Stimulated activated CD4-positive, alpha-beta T cell treated with anti-CD3 and anti-CD28 coated beads, Interleukin-2, amount 100 ng/mL, for 24 hours (primary cell): ENCODE data around the gene PNKP.
A peak's percentile ranks its signal among the peaks of the same experiment; 100 is the strongest.
"Not testable (repeated sequence)": the region's sequence is repeated elsewhere in the genome, so short reads cannot be mapped to it uniquely, and the experiment has no call there.

Experiments used
- DNase-seq, 2 donors: peaks; one replicate each; pipeline ENCODE4 v3.0.0-alpha.2; 2020

Gene PNKP

DNA sequence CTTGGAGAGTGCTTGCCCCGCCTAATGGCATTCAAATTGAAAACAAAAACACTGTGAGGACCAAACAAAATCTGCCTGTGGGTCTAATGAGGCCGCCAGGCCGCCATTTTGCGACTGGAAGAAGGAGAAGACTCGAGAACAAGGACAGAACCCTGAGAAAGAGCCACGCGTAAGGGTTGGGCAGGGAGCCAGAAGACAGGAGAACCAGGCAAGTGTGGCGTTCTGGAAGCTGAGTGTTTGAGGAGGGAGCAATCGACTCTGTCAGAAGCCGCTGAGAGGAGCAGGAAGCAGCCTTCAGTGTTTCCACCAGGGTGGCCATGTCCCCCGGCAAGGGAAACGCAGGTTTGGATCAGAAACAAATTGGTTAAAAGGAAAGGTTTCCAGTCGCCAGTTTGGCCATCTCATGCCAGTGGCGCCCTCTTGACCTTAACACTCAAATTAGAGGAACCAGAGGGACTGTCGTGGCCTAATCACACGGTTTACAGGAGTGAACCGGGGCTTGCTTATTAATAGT is 26.6 kb downstream of the PNKP start:
- DNase-seq, result no peak

DNA sequence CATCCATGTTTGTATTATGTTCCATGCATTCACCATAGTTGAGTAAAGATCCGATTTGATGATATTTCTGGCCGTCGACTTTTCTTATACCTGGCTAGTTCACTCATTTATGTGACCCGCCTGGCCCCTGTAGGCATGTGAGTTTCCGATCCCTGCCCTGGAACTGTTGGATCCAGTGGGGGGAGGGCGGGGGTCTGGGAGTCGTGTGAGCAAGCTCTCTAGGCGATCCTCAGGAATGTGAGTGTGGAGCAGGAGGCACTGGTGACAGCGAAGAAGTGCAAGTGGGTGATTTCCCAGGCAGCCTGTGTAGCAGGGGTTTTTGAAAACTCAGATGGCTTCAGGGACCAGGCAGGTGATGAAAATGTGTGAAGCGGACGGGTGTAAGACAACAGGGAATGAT is 27.1 kb downstream of the PNKP start:
- no peak for DNase-seq

DNA sequence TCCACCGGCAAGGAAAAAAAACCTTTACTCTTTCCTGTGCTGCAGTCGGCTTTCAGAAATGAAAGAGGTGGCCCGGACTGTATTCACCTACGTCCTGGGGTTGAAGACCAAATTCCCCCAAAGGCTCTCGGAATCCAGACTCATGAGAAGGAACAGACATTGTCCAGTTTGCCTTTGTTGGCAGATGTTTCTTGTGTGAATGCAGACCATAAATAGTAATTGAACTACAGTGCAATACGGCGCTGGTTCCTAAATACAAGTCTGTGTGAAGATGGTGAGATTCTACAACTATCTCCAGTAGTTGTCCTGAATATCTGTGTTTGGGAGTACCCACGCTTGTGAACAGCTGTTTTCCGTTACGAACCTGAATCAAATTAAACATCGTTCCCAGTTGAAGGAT is 27.7 kb downstream of the PNKP start:
- DNase-seq, result no peak

GRCh38 chr19:49838885-49839588 is 28.3 kb downstream of the PNKP start:
- DNase-seq, result no peak

- no peak for DNase-seq
These were observed 30.0 kb downstream of the PNKP start for GRCh38 chr19:49837425-49837824.

DNA sequence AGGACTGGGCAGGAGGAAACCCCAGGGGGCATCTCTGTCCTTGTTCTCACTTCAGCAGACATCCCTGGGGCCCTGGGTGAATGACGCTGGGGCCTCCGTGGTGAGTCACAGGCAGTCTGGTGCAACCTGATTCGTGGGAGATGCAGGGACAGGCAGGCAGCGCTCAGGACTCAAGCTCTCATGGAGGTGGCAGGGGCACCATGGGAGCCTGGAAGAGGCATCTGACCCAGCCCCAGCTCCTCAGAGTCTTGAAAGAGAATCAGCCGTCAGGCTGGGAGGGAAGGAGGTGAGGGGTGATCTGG is 30.4 kb downstream of the PNKP start:
- DNase-seq, result no peak

GRCh38 chr19:49836176-49837008 is 31.0 kb downstream of the PNKP start:
- DNase-seq, result no peak

- DNase-seq, result no peak
These were observed 31.8 kb downstream of the PNKP start for GRCh38 chr19:49835562-49835961.

DNA sequence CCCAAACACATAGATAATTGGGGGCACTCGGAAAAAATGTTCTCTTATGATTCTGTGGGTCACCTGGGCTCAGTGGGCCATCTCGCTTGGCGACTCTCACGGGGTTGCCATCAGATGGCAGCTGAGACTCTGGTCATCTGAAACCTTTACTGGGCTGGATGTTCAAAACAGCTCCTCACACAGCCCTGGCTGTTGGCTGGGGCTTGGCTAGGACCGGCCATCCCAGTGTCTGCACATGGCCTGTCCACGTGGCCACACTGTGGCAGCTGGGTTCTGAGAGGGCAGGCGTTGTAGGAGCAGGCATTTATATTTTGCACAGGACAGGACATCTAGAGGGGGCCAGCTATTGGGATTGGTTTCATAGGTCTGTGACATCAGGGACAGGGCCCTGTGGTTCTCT is 33.8 kb downstream of the PNKP start:
- no peak for DNase-seq

DNA sequence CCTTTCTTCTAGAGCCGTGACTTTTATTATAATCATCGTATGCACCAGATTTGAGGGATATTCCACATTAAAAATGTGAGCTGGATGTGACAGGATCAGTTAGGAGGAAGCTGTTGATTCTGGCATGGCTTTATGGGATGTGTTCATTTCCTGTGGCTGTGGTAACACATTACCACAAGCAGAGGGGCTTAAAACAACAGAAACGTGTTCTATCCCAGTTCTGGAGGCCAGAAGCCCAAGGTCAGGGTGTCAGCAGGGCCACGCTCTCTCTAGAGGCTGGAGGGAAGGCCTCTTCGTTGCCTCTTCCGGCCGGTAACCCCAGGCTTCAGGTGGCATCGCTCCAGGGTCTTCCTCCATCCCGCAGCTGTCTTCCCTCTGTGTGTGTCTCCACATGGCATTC is 34.8 kb downstream of the PNKP start:
- DNase-seq, result no peak

GRCh38 chr19:49831592-49831991 is 35.8 kb downstream of the PNKP start:
- DNase-seq, result no peak

DNA sequence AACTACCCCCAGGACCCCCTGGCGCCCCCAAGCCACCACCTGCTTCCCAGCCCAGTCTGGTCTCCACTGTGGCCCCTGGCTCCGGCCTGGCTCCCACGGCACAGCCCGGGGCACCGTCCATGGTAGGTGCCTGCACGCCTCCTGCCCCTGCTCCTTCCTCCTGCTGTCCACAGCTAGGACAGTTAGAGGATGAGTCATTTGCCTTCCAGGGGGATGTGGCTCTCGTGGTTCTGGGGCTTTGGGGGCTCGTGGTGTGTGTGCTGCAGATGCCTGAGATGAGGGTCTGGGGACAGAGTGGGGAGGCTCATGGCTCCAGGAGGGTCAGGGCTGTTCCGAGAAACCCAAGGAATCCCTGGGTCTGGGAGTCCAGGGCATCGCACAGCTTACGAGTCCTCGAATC is 36.6 kb downstream of the PNKP start:
- no peak for DNase-seq

DNA sequence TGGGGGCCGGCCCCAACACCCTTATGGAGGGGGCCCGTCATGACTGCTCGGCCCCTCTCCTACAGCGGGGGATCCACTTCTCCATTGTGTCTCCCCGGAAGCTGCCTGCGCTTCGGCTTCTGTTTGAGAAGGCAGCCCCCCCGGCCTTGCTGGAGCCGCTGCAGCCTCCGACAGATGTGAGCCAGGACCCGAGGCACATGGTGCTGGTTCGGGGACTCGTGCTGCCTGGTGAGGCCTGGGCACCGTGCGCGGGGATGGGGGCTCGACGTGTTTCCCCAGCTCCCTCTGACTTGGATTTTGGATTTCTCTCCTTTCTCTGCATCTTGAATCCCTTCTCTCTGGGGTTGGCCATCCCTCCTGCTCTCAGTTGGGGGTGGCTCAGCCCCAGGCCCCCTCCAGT is 37.7 kb downstream of the PNKP start:
- no peak for DNase-seq

DNA sequence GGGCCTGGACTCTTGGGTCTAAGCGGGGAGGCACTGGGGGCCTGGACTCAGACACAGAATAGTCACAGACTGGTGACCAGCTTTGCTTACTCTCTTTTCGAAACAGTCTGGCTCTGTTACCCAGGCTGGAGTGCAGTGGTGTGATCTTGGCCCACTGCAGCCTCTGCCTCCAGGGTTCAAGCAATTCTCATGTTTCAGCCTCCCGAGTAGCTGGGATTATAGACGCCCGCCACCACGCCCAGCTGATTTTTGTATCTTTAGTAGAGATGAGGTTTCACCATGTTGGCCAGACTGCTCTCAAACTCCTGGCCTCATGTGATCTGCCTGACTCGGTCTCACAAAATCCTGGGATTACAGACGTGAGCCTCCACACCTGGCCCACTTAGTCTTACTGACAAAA is 38.2 kb downstream of the PNKP start:
- DNase-seq, result no peak

GRCh38 chr19:49827034-49827433 is 40.3 kb downstream of the PNKP start:
- DNase-seq, result no peak

DNA sequence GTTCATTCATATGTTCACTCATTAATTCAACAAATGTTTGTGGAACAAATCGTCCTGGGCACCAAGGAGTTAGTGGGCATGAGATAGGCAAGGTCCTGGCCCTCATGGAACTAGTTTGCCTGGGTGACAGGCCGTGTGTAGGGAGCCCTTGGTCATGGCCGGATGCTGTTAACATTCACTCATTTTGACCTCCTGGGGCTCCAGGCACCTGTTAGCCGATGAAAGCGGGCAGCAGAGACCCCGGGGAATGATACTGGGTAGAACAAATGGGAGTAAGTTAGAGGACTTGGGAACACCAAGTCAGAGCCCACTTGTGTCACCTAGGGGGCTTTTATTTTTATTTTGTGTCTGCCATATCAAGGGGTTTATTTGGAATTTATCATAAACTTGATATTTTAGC is 42.7 kb downstream of the PNKP start:
- no peak for DNase-seq

DNA sequence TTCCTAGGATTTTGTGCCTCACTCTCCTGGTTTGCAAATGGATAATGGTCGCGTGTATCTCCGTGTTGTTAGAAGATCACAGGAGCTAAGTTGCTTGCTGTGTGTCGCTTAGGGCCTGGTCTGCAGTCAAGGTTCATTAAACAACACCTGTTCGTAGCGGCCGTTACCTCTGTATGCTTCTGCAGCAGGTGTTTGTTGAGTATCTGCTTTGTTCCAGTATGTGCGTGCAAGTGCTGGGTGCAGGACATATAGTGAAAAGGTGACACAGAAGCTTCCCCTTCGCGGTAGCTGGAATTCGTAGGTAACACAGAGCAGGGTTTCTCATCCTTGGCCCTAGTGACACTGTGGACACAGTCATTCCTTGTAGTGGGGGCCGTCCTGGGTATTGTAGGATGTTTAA is 43.9 kb downstream of the PNKP start:
- DNase-seq, result no peak

GRCh38 chr19:49820125-49820524 is 47.3 kb downstream of the PNKP start:
- DNase-seq, result no peak

GRCh38 chr19:49819452-49820115 is 47.8 kb downstream of the PNKP start:
- DNase-seq, result not testable (repeated sequence)

GRCh38 chr19:49818649-49819370 is 48.6 kb downstream of the PNKP start:
- DNase-seq, result no peak

GRCh38 chr19:49817964-49818648 is 49.3 kb downstream of the PNKP start, which contains the start of gene MED25:
TSS of gene MED25 (plus strand) at chr19:49818289. CDS start at chr19:49818342, 53 bp downstream.
- DNase-seq, result peak; percentile 86 to 88

GRCh38 chr19:49816590-49816989 is 50.8 kb downstream of the PNKP start:
- DNase-seq, result no peak

- DNase-seq, result no peak
These were observed 53.4 kb downstream of the PNKP start for GRCh38 chr19:49814010-49814409.
